PFSK-1 (cell line): Measurements from ENCODE around the gene PTCD1.

Experiments
- FOXP2 ChIP-seq: optimal IDR thresholded peaks from 2 replicates; pipeline ENCODE3; 2011; ENCODE audit warnings: borderline replicate concordance, control low read depth, inconsistent platforms; ENCODE audit not compliant: insufficient read depth; ENCODE audit errors: extremely low read length, extremely low read depth
- POLR2AphosphoS5 ChIP-seq: IDR thresholded peaks from 2 replicates; pipeline ENCODE4 v1.6.1; 2012; ENCODE audit warnings: low read depth, mild to moderate bottlenecking, control low read depth, low read length, moderate library complexity
- REST ChIP-seq, 2 experiments: IDR thresholded peaks; 2 replicates each; pipeline versions ENCODE4 v1.6.1 to v1.8.0; 2011 to 2012; ENCODE audit warnings: low read depth in 2 of 2, low read length in 2 of 2, control low read depth in 1 of 2, inconsistent platforms in 1 of 2, mild to moderate bottlenecking in 1 of 2, moderate library complexity in 1 of 2; ENCODE audit not compliant: insufficient read depth in 1 of 2
- SIN3A ChIP-seq: IDR thresholded peaks from 2 replicates; pipeline ENCODE4 v1.6.1; 2012; ENCODE audit warnings: mild to moderate bottlenecking, low read length, moderate library complexity, borderline replicate concordance; ENCODE audit not compliant: insufficient read depth
- TAF1 ChIP-seq: IDR thresholded peaks from 2 replicates; pipeline ENCODE4 v1.6.1; 2012; ENCODE audit warnings: low read length, control low read depth, borderline replicate concordance; ENCODE audit not compliant: insufficient read depth

DNA sequence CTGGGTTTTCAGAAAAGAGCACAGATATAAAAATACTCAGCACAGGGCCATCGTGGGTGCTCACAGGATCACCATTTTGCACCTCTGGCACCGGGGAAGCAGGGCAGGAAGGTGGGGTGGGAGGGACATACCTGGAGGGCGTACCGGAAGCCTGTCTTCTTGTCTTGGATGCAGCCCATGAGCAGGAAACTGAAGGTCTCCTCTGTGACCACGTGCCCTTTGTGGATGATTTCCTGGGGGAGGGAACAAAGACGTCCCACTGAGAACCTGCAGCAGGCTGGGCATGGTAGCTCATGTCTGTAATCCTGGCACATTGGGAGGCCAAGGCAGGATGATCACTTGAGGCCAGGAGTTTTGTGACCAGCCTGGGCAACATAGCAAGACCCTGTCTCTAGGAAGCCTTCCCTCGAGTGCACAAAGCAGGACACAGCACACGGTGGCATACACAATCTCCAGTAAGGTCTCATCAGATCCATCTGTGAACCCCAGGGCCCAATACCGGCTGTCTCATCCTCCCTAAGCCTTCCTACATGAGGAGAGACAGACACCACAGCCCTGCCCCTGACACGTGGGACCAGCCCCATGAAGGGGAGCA, 9.5 kb downstream of the PTCD1 start:
- TF ChIP-seq REST (IDR thresholded peaks at IDR 0.05; ENCODE audit: insufficient read depth in 1 of 2, low read depth in 2 of 2, low read length in 2 of 2) (no peak), POLR2AphosphoS5 (no peak), SIN3A (no peak), TAF1 (no peak), FOXP2 (no peak)
